GM12892 (cell line): ENCODE measurements around the gene AHNAK2.

Experiments used
- DNase-seq: peaks from one replicate; pipeline ENCODE4 v3.0.0; 2011; ENCODE audit not compliant: insufficient read length
- FAIRE-seq: peaks from 2 replicates; lab custom pipeline; 2011; peaks lifted over from hg19 to GRCh38; lab: Jason Lieb, UNC
- POLR2A ChIP-seq: IDR thresholded peaks from 2 replicates; pipeline ENCODE4 v1.6.1; 2011; ENCODE audit warnings: low read depth, low read length, control low read depth
- POLR2AphosphoS5 ChIP-seq: IDR thresholded peaks from 2 replicates; pipeline ENCODE4 v1.6.1; 2011; ENCODE audit warnings: low read depth, low read length, control low read depth
- TAF1 ChIP-seq: IDR thresholded peaks from 2 replicates; pipeline ENCODE4 v1.6.1; 2011; ENCODE audit warnings: low read depth, mild to moderate bottlenecking, control low read depth, low read length, borderline replicate concordance

The AHNAK2 gene

GRCh38 chr14:105007593-105008264 lies 29.6 kb upstream of the AHNAK2 start:
- no peak for DNase-seq
- FAIRE-seq: no peak
- TF ChIP-seq POLR2A: no peak
- TF ChIP-seq POLR2AphosphoS5: peak; percentile 89

- no peak for FAIRE-seq
Observed at GRCh38 chr14:105006831-105007592, 28.8 kb upstream of the AHNAK2 start.

DNA sequence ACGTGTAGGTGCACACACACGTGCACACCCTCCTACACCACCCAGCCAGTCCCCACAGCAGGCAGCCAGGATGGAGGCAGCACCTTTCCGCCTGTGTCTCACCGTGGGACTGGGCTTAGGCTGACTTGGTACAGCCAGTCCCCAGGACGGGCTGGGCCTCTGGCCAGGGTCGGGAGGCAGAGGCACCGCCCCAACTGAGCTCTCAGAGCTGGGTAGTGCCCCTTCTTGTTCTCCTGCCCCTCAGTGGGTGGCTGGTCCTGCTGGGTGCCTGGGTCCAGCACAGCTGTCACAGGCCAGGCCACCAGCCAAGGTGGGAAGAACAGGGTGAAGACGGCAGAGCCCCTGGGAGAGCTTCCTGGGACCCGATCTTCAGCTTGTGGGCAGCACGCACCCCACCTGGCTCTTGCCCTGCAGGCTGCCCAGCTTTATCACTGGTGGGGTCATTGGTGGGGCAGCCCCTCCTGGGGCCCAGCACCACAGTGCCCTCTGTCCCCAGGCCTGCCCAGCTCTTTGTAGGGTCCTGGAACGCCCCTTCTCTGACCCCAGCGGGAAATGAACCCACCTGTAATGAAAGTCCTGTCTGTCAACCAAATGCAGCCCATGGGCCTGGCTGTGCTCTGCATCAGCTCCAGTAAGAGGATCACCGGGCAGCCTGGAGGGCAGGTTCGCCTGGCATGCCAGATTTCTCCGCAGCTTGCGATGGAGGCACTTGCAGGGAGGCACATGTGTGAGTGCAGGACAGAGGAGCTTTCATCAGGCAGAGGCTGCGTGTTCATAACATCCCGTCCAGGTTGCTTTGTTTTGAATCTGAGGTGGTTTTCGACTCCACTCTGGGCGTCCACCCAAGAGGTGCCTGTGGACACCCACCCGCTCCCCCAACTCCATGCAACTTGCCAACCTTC lies 28.0 kb upstream of the AHNAK2 start:
- no peak for DNase-seq
- TF ChIP-seq POLR2A (peak; percentile 38; the same call in 1 of the 2 replicates), POLR2AphosphoS5 (peak; percentile 55), TAF1 (no peak)
- FAIRE-seq: no peak

More at GRCh38 chr14:105006831-105007592, 28.8 kb upstream of the AHNAK2 start:
- no peak for DNase-seq
- TF ChIP-seq TAF1: no peak
- no peak for TF ChIP-seq POLR2AphosphoS5

GRCh38 chr14:105005329-105005928 lies 27.3 kb upstream of the AHNAK2 start:
- FAIRE-seq (no peak), DNase-seq (no peak)
- TF ChIP-seq POLR2AphosphoS5 (no peak; the same call in 1 of the 2 replicates), POLR2A (no peak), TAF1 (no peak)

DNA sequence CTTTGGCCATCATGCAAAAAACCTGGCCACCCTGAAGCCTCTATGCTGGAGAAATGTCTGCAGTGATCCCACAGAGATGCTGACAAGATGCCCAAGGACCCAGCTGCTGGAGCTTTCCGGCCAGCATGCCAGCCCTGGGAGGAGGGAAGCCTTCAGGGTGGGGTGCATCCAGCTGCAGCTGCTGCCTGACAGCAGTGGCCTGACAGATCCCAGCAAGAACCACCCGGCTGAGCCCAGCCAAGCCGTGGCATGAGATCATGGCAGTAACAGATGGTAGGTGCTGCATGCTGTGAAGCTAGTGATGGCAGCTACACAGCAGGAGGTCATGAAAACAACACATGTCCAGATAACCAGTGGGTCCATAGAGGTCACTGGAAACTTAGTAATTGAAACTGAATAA lies 21.2 kb upstream of the AHNAK2 start:
- DNase-seq: no peak
- TF ChIP-seq TAF1: no peak
- TF ChIP-seq POLR2AphosphoS5: no peak
- no peak for TF ChIP-seq POLR2A
- no peak for FAIRE-seq

DNA sequence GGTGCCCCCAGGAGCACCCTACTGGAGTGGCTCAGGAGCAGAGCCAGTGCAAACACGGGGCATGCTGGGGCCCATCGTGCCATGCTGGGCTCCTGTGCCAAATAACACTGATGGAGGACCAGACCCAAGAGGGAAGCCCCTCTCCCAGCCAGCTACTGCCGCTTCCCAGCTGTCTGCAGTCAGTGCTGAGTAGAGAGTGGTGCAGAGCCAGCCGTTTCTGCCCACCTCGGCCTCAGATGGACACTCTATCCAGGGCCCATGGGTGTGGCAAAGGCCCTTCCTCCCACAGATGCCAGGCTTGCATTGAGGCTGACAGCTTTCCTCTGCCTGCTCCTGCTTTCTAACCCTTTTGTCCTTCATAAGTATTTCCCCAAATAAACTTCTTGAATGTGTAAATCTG lies 20.6 kb upstream of the AHNAK2 start:
- no peak for DNase-seq
- no peak for FAIRE-seq
- TF ChIP-seq TAF1 (no peak), POLR2A (no peak), POLR2AphosphoS5 (no peak)

DNA sequence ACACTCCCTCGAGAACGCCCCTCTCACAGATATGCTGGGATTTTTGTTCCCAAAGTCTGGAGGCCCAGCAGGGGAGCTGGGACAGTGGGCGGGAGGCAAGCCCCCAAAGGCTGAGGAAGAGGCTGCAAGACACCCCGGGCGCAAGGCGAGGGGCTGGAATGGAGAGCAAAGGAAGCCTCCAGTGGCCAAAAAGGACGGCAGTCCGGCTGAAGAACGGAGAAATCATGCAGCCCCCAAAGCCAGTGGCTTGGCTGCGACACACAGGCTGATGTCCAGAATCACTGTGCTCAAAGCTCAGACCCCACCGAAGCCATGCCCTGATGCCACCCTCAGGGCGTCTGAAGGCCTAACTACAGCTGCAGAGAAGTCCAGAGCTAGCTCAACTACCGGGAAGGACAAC lies 18.3 kb upstream of the AHNAK2 start:
- DNase-seq: no peak
- no peak for FAIRE-seq
- no peak for TF ChIP-seq POLR2AphosphoS5
- TF ChIP-seq POLR2A: no peak
- TF ChIP-seq TAF1: no peak

DNA sequence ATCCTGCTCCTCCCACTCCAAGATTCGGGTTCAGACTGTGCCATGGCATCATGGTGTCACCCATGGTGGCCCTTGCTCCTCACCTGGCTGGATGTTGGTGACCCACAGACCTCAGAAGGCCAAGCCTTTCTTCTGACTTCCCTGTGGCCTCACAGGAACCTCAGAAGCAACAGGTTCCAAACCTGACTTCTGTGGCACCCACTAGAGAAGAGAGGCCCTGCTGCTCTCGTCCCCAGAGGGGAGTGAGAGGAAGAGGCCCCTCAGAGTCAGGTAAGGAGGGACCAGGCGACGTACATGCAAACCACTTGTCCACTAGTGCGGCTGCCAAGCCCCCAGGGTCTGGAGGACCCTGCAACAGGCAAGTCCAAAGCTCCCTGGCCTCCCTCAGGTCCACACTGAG lies 17.9 kb upstream of the AHNAK2 start:
- FAIRE-seq (no peak), DNase-seq (no peak)
- TF ChIP-seq POLR2A (no peak), POLR2AphosphoS5 (no peak), TAF1 (no peak)

DNA sequence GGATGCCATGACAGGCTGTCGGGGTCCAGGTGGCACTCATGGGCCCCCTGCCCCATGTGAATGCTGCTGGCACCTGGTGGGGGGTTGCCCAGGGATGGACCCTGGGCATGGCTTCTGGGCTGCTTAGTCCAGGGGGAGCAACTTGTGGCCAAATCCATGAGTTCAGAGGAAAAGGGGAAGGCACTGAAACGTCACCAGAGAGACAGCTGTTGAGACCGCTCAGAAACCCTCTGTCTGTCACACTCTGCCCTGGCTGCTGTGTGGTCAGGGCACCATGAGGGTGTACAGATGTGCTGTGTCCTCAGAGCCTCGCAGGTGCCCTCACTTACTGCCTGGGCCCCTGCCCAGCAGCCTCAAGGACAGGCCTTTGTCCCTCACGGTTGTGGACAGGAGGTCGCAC lies 16.8 kb upstream of the AHNAK2 start:
- no peak for TF ChIP-seq TAF1
- TF ChIP-seq POLR2AphosphoS5: no peak
- TF ChIP-seq POLR2A: no peak
- no peak for DNase-seq
- no peak for FAIRE-seq

DNA sequence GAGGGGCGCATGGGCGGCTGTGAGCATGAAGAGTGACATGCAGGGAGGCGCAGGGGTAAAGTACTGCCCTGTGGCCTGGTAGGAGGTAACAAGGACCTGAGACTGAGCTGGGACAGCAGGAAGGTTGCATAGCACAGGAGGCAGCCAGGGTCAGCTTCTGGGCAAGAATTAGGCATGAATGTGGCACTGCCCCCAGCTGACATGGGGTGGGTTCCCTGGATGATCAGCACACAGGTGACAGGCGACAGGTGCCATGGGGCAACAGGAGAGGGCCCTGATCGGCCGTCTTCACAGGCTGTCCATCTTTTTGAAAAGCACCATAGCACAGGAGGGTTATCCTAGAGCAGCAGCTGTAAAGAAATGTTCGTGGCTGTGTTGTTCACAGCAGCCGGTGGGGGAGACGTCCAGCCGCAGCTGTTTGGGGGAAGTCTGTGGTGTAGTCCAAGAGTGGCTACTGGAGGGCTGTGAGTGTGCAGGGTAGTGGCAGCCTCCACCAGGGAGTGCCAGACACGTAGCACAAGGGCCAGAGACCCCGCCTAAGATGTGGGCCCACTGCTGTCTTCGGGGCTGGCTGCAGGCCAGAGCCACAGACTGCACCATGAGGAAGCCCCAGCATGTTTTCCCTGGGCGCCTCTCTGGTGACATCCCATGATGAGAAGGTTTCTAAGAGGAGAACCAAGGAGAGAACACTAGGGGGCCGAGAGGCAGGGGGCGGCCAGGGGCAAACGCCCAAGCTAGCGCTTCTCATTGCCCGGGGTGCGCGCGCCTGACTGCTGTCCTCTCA lies 15.8 kb upstream of the AHNAK2 start:
- no peak for FAIRE-seq
- DNase-seq: no peak
- TF ChIP-seq TAF1 (no peak), POLR2AphosphoS5 (no peak), POLR2A (no peak)
